Measurements from ENCODE around the gene CAMTA2.

DNA sequence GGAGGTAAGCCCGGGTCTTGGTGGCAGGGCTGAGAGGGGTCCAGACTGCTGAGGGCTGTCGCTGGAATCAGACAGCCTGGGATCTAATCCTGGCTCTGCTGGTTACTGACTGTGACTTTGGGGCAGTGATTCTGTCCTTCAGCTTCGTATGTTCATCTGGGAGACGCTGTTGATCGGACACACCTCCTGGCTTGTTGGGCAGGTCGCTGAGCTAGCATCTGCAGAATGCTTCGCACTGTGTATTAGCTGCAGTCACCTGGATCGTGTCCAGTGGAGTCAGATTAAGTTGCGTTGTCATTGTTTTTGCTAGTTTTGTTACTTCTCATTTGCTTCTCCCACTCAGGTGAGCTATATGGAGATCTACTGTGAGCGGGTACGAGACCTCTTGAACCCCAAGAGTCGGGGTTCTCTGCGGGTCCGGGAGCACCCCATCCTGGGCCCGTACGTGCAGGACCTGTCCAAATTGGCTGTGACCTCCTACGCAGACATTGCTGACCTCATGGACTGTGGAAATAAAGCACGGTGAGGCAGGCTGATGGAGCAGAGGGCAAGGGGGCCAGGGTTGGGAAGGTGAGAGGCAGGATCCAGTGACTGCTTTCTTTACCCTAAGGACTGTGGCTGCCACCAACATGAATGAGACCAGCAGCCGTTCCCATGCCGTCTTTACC, 14.8 kb upstream of the CAMTA2 start:
- no peak for TF ChIP-seq GATA2 (IDR thresholded peaks at IDR 0.05; ENCODE audit: low read depth, low read length)
- TF ChIP-seq GATA3 (IDR thresholded peaks at IDR 0.05; ENCODE audit: low read depth, low read length): no peak

All from SH-SY5Y (cell line).